ENCODE measurements around the gene CREG2.

- no peak for TF ChIP-seq CTCF (IDR thresholded peaks at IDR 0.05)
- no peak for TF ChIP-seq POLR2A (IDR thresholded peaks at IDR 0.05)
Observed at GRCh38 chr2:101296371-101296770, 90.9 kb downstream of the CREG2 start.

Measured in Peyer's patch (tissue), 4 donors.